ENCODE results near the gene CTBP1.

- TF ChIP-seq CTCF (IDR thresholded peaks at IDR 0.05) (no peak), POLR2A (IDR thresholded peaks at IDR 0.05) (no peak), POLR2AphosphoS5 (IDR thresholded peaks at IDR 0.05) (no peak)
These were observed 36.2 kb downstream of the CTBP1 start for GRCh38 chr4:1212546-1213335.
